Fibroblast of mammary gland (primary cell): ENCODE measurements around the gene XYLT1.

Source experiments
- DNase-seq: peaks from one replicate; pipeline ENCODE4 v3.0.0-alpha.2; 2010; ENCODE audit warnings: low read depth
- H3K4me3 ChIP-seq: 2 replicates; pipeline ENCODE4 v1.5.1; 2011; ENCODE audit warnings: low read depth, mild to moderate bottlenecking, low read length, moderate library complexity; ENCODE audit not compliant: control insufficient read depth
- CTCF ChIP-seq: conservative IDR thresholded peaks from 2 replicates; pipeline ENCODE4 v1.5.1; 2011; ENCODE audit warnings: low read depth, low read length, inconsistent platforms; ENCODE audit not compliant: control insufficient read depth, insufficient read depth

XYLT1 gene

DNA sequence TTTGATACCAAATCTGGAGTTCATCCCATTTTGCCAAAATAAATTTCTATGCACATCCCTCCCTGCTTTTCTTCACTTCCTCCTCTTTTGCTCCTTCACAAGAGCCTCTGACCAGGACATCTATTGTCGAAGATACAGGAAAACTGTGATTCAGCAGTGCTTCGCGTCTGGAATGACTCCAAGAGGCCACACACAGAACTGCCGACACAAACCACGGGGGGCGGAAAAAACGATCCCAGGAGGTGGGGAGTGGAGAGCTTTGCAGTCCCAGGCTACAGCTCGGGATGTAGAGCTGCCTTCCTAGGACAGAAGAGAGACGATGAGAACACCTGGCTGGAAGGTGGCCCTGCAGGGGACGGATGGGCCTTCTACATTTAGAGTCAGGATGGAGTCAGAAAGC, 102.8 kb downstream of the XYLT1 start:
- peak; percentile 18 for TF ChIP-seq CTCF
- no peak overlapping the region for H3K4me3 ChIP-seq
- DNase-seq: peak; percentile 79

DNA sequence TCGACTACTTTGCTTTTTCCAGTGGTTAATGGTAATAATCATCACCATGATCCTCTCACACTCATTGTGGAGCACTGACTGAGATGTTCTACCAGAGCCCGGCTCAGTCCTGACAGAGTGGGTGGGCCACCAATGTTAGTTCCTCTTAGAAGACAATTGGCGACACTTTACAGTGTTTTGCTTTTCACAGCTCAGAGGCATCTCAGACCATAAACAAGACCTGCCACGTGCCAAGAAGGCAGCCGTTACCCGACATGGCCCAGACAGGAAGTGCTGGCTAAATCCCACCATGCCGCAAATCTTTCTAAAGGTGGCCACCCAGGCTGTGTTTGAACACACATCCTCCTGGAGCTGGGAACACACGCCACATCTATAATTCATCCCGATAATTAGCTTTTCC, 103.7 kb downstream of the XYLT1 start:
- no peak overlapping the region for H3K4me3 ChIP-seq
- no peak for TF ChIP-seq CTCF
- DNase-seq: no peak

- no peak for TF ChIP-seq CTCF
- no peak overlapping the region for H3K4me3 ChIP-seq
- DNase-seq: no peak
Measured at GRCh38 chr16:17366299-17366961, 104.3 kb downstream of the XYLT1 start.

GRCh38 chr16:17365591-17366298, 105.0 kb downstream of the XYLT1 start:
- H3K4me3 ChIP-seq: no peak overlapping the region
- peak; percentile 72 for DNase-seq

GRCh38 chr16:17365211-17365541, 105.6 kb downstream of the XYLT1 start:
- no peak for TF ChIP-seq CTCF
- DNase-seq: peak; percentile 50
- H3K4me3 ChIP-seq: no peak overlapping the region

More at GRCh38 chr16:17365591-17366298, 105.0 kb downstream of the XYLT1 start:
- no peak for TF ChIP-seq CTCF

DNA sequence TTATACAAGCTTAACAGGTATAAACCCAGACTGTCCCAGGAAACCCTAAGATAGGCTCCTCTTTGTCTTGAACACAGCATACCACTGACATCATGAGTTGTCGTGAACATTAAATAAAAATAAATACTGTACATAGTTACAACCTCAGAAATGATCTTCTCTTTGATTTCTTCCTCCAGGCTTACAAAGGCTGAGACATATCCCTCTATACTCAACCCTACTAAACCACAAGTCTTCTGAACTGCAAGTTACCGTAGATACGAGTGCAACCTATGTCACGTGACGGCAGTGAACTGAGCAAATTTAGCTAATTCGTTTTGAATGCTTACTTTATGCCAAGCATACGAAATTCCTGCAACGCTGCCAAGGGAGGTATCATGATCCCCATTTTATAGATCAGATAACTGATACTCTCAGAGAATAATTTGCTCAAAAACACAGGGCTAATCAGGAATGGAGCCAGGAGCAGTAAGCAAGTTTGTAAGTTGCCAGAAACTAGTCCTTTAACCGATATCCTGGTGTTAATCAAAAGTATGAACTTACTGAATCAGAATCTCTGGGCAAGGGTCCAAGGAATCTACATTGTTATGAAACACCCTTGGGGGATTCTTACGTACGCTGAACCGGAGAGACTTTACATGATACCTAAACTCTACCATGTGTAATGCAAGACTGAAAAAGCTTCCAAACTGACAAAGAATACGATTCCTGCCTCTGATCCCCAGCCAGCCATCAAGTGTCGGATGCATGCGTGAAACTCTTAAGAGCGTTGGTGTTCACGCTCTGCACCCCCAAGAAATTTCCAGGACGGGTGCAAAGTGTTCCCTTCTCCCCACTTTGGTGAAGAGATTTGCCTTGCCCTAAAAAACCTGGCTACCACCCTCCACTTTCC, 106.2 kb downstream of the XYLT1 start:
- no peak for TF ChIP-seq CTCF
- H3K4me3 ChIP-seq: no peak overlapping the region
- peak; percentile 99 for DNase-seq
